ENCODE data around the gene REEP1. TPM values are rescaled to one million over a fixed set of nuclear protein-coding genes. Genes with fewer than 3 reads are reported as not detected.

The REEP1 gene
- total and polyA plus RNA-seq, 9 of the 15 experiments (the other 6 are each of a cell fraction or from before 2014, with no cell fraction given), result 0.11 to 0.67 (median 0.13) TPM

- H2AFZ ChIP-seq (ENCODE audit: low read depth, low read length), result no peak overlapping the region
- no peak overlapping the region for H3K4me2 ChIP-seq (ENCODE audit: insufficient read depth, low read length)
- no peak for FAIRE-seq
- in situ Hi-C loops (cut with MboI) (no loop called here), intact Hi-C loops (cut with micrococcal nuclease) (no loop called here)
- no peaks in the 10 kb centered on the region for H4K20me1 ChIP-seq (replicated peaks; ENCODE audit: control insufficient read depth, insufficient read depth, low read length)
- no peaks in the 10 kb centered on the region for H3K9me3 ChIP-seq (replicated peaks; ENCODE audit: control insufficient read depth, insufficient read depth, low read depth, low read length)
- H3K36me3 ChIP-seq (ENCODE audit: control insufficient read depth, insufficient read depth, low read length), result no peaks in the 10 kb centered on the region
- H3K79me2 ChIP-seq (ENCODE audit: control insufficient read depth, insufficient read depth, low read length), result no peaks in the 10 kb centered on the region
- H3K4me1 ChIP-seq (replicated peaks in 1 of 2; ENCODE audit: control insufficient read depth in 2 of 2, insufficient read depth in 2 of 2, low read length in 2 of 2), result no peaks in the 10 kb centered on the region
- H3K4me3 ChIP-seq, result no peak overlapping the region
- peaks cover 50 to 79% of the 10 kb centered on the region in 2 experiments for H3K27me3 ChIP-seq (ENCODE audit: control insufficient read depth in 2 of 2, insufficient read depth in 2 of 2, low read length in 2 of 2)
- H3K9me1 ChIP-seq (ENCODE audit: control insufficient read depth, insufficient read depth, low read length), result no peaks in the 10 kb centered on the region
- no peak for ATAC-seq
- no peak for DNase-seq (ENCODE audit: extremely low read depth in 1 of 4, low spot score in 3 of 4)
- TF ChIP-seq THRAP3 (IDR thresholded peaks at IDR 0.05; ENCODE audit: borderline replicate concordance), result no peak
- no peak overlapping the region; a peak in 1 of 4 replicates for H3K9ac ChIP-seq (ENCODE audit: insufficient read depth in 1 of 2, low read depth in 2 of 2, low read length in 2 of 2)
- POLR2A ChIA-PET, result no interaction called here
- H3K27ac ChIP-seq (ENCODE audit: extremely low read depth, low read depth, low read length), result no peak overlapping the region
- BruUV-seq (replicated peaks), result no TSS peak
- 9% methylated on average over 5 of the region's 5 CpGs for WGBS (ENCODE audit: insufficient coverage, low coverage, missing lambda C conversion rate)
- CTCF ChIA-PET (ENCODE audit: low intra/inter-chr PET ratio), result no interaction called here
Observed at GRCh38 chr2:86238354-86238753, 99.1 kb downstream of the REEP1 start.

- in situ Hi-C loops (cut with MboI), result no loop called here
- H3K27ac ChIP-seq (ENCODE audit: extremely low read depth, low read depth, low read length), result no peak overlapping the region
- FAIRE-seq (no peak), ATAC-seq (no peak), DNase-seq (ENCODE audit: extremely low read depth in 1 of 4, low spot score in 3 of 4) (no peak)
- H4K20me1 ChIP-seq (replicated peaks; ENCODE audit: control insufficient read depth, insufficient read depth, low read length), result no peaks in the 10 kb centered on the region
- no peaks in the 10 kb centered on the region for H3K36me3 ChIP-seq (ENCODE audit: control insufficient read depth, insufficient read depth, low read length)
- no peaks in the 10 kb centered on the region for H3K79me2 ChIP-seq (ENCODE audit: control insufficient read depth, insufficient read depth, low read length)
- BruUV-seq (replicated peaks), result no TSS peak
- no peaks in the 10 kb centered on the region for H3K9me3 ChIP-seq (replicated peaks; ENCODE audit: control insufficient read depth, insufficient read depth, low read depth, low read length)
- peaks cover 0 to 5% of the 10 kb centered on the region in 2 experiments; a peak in 1 of 5 replicates for H3K4me1 ChIP-seq (replicated peaks in 1 of 2; ENCODE audit: control insufficient read depth in 2 of 2, insufficient read depth in 2 of 2, low read length in 2 of 2)
- ChIA-PET CTCF (ENCODE audit: low intra/inter-chr PET ratio) (no interaction called here), POLR2A (interaction anchor here (0.7 kb wide), 1 partner anchor 16 kb away, joined by 3 read pairs; no protein-coding TSS in a partner anchor)
- WGBS (ENCODE audit: insufficient coverage, low coverage, missing lambda C conversion rate), result 7% methylated on average over 5 of the region's 5 CpGs
- no peak overlapping the region for H3K9ac ChIP-seq (ENCODE audit: insufficient read depth in 1 of 2, low read depth in 2 of 2, low read length in 2 of 2)
- H3K27me3 ChIP-seq (ENCODE audit: control insufficient read depth in 2 of 2, insufficient read depth in 2 of 2, low read length in 2 of 2), result peaks cover 51 to 76% of the 10 kb centered on the region in 2 experiments
- no peak overlapping the region for H3K4me3 ChIP-seq
- no peak overlapping the region for H2AFZ ChIP-seq (ENCODE audit: low read depth, low read length)
- H3K9me1 ChIP-seq (ENCODE audit: control insufficient read depth, insufficient read depth, low read length), result no peaks in the 10 kb centered on the region
- intact Hi-C loops (cut with micrococcal nuclease), result no loop called here
- H3K4me2 ChIP-seq (ENCODE audit: insufficient read depth, low read length), result no peak overlapping the region
- TF ChIP-seq HMGN3 (IDR thresholded peaks at IDR 0.05; ENCODE audit: borderline replicate concordance, extremely low read depth, insufficient read length, low read depth, low read length) (no peak), ZHX1 (conservative IDR thresholded peaks at IDR 0.05; ENCODE audit: low read length) (no peak), TAF15 (IDR thresholded peaks at IDR 0.05; ENCODE audit: low read depth, low read length) (no peak), PCBP1 (IDR thresholded peaks at IDR 0.05; ENCODE audit: low read depth, low read length, poor library complexity, severe bottlenecking) (no peak), PHB (CRISPR knock-in tag; IDR thresholded peaks at IDR 0.05) (no peak), GTF2F1 (IDR thresholded peaks at IDR 0.05; ENCODE audit: low read depth, low read length) (no peak), SMAD2 (IDR thresholded peaks at IDR 0.05; ENCODE audit: low read depth, low read length) (no peak), PREB (CRISPR knock-in tag; IDR thresholded peaks at IDR 0.05) (no peak), MED1 (CRISPR knock-in tag; IDR thresholded peaks at IDR 0.05; ENCODE audit: borderline replicate concordance) (no peak), ELF2 (CRISPR knock-in tag; IDR thresholded peaks at IDR 0.05) (no peak), KLF6 (CRISPR knock-in tag; IDR thresholded peaks at IDR 0.05; ENCODE audit: borderline replicate concordance) (no peak)
Observed at GRCh38 chr2:86237172-86237571, 100.3 kb downstream of the REEP1 start.
